ENCODE data around the gene OR2AT4.

The OR2AT4 gene

GRCh38 chr11:75072582-75072981, 24.1 kb downstream of the OR2AT4 start:
- no peak overlapping the region for H3K4me3 ChIP-seq (ENCODE audit: insufficient read depth, low read depth, low read length, poor library complexity, severe bottlenecking)
- no peaks in the 10 kb centered on the region for H3K36me3 ChIP-seq (ENCODE audit: control insufficient read depth, insufficient read depth, low read length)
- H3K27ac ChIP-seq (ENCODE audit: insufficient read depth, low read length, poor library complexity, severe bottlenecking), result no peak overlapping the region
- DNase-seq, result no peak
- no peaks in the 10 kb centered on the region for H3K9me3 ChIP-seq (ENCODE audit: control insufficient read depth, low read length)
- H3K27me3 ChIP-seq (replicated peaks; ENCODE audit: control insufficient read depth, insufficient read depth, low read length, poor library complexity, severe bottlenecking), result no peaks in the 10 kb centered on the region
- H3K4me1 ChIP-seq (ENCODE audit: control insufficient read depth, insufficient read depth, low read length, poor library complexity, severe bottlenecking), result no peaks in the 10 kb centered on the region

- Histone ChIP-seq H3K27ac (ENCODE audit: insufficient read depth, low read length, poor library complexity, severe bottlenecking) (no peak overlapping the region), H3K9me3 (ENCODE audit: control insufficient read depth, low read length) (no peaks in the 10 kb centered on the region), H3K4me1 (ENCODE audit: control insufficient read depth, insufficient read depth, low read length, poor library complexity, severe bottlenecking) (no peaks in the 10 kb centered on the region), H3K27me3 (replicated peaks; ENCODE audit: control insufficient read depth, insufficient read depth, low read length, poor library complexity, severe bottlenecking) (no peaks in the 10 kb centered on the region), H3K4me3 (ENCODE audit: insufficient read depth, low read depth, low read length, poor library complexity, severe bottlenecking) (no peak overlapping the region), H3K36me3 (ENCODE audit: control insufficient read depth, insufficient read depth, low read length) (no peaks in the 10 kb centered on the region)
- DNase-seq, result no peak
Observed at GRCh38 chr11:75069473-75069872, 27.2 kb downstream of the OR2AT4 start.

GRCh38 chr11:75068993-75069392, 27.7 kb downstream of the OR2AT4 start:
- no peak for DNase-seq
- H3K27ac ChIP-seq (ENCODE audit: insufficient read depth, low read length, poor library complexity, severe bottlenecking), result no peak overlapping the region
- H3K9me3 ChIP-seq (ENCODE audit: control insufficient read depth, low read length), result no peaks in the 10 kb centered on the region
- H3K36me3 ChIP-seq (ENCODE audit: control insufficient read depth, insufficient read depth, low read length), result no peaks in the 10 kb centered on the region
- no peaks in the 10 kb centered on the region for H3K4me1 ChIP-seq (ENCODE audit: control insufficient read depth, insufficient read depth, low read length, poor library complexity, severe bottlenecking)
- H3K4me3 ChIP-seq (ENCODE audit: insufficient read depth, low read depth, low read length, poor library complexity, severe bottlenecking), result no peak overlapping the region
- no peaks in the 10 kb centered on the region for H3K27me3 ChIP-seq (replicated peaks; ENCODE audit: control insufficient read depth, insufficient read depth, low read length, poor library complexity, severe bottlenecking)

- H3K27me3 ChIP-seq (replicated peaks; ENCODE audit: control insufficient read depth, insufficient read depth, low read length, poor library complexity, severe bottlenecking), result no peaks in the 10 kb centered on the region
Observed at GRCh38 chr11:75068559-75068958, 28.1 kb downstream of the OR2AT4 start.

GRCh38 chr11:75066061-75066460, 30.6 kb downstream of the OR2AT4 start:
- H3K4me1 ChIP-seq (ENCODE audit: control insufficient read depth, insufficient read depth, low read length, poor library complexity, severe bottlenecking), result no peaks in the 10 kb centered on the region
- H3K4me3 ChIP-seq (ENCODE audit: insufficient read depth, low read depth, low read length, poor library complexity, severe bottlenecking), result no peak overlapping the region
- H3K36me3 ChIP-seq (ENCODE audit: control insufficient read depth, insufficient read depth, low read length), result no peaks in the 10 kb centered on the region
- no peaks in the 10 kb centered on the region for H3K27me3 ChIP-seq (replicated peaks; ENCODE audit: control insufficient read depth, insufficient read depth, low read length, poor library complexity, severe bottlenecking)
- no peak overlapping the region for H3K27ac ChIP-seq (ENCODE audit: insufficient read depth, low read length, poor library complexity, severe bottlenecking)
- no peak for DNase-seq
- no peaks in the 10 kb centered on the region for H3K9me3 ChIP-seq (ENCODE audit: control insufficient read depth, low read length)

More at GRCh38 chr11:75068559-75068958, 28.1 kb downstream of the OR2AT4 start:
- no peak overlapping the region for H3K27ac ChIP-seq (ENCODE audit: insufficient read depth, low read length, poor library complexity, severe bottlenecking)
- H3K4me3 ChIP-seq (ENCODE audit: insufficient read depth, low read depth, low read length, poor library complexity, severe bottlenecking), result no peak overlapping the region
- no peak for DNase-seq
- no peaks in the 10 kb centered on the region for H3K4me1 ChIP-seq (ENCODE audit: control insufficient read depth, insufficient read depth, low read length, poor library complexity, severe bottlenecking)
- no peaks in the 10 kb centered on the region for H3K9me3 ChIP-seq (ENCODE audit: control insufficient read depth, low read length)
- H3K36me3 ChIP-seq (ENCODE audit: control insufficient read depth, insufficient read depth, low read length), result no peaks in the 10 kb centered on the region

- Histone ChIP-seq H3K27ac (ENCODE audit: insufficient read depth, low read length, poor library complexity, severe bottlenecking) (no peak overlapping the region), H3K36me3 (ENCODE audit: control insufficient read depth, insufficient read depth, low read length) (no peaks in the 10 kb centered on the region)
- DNase-seq, result no peak
Observed at GRCh38 chr11:75063741-75064314, 32.8 kb downstream of the OR2AT4 start.

GRCh38 chr11:75059299-75059698, 37.4 kb downstream of the OR2AT4 start:
- H3K4me3 ChIP-seq (ENCODE audit: insufficient read depth, low read depth, low read length, poor library complexity, severe bottlenecking), result no peak overlapping the region
- DNase-seq, result no peak
- no peaks in the 10 kb centered on the region for H3K9me3 ChIP-seq (ENCODE audit: control insufficient read depth, low read length)
- no peaks in the 10 kb centered on the region for H3K27me3 ChIP-seq (replicated peaks; ENCODE audit: control insufficient read depth, insufficient read depth, low read length, poor library complexity, severe bottlenecking)
- no peak overlapping the region for H3K27ac ChIP-seq (ENCODE audit: insufficient read depth, low read length, poor library complexity, severe bottlenecking)
- H3K36me3 ChIP-seq (ENCODE audit: control insufficient read depth, insufficient read depth, low read length), result no peaks in the 10 kb centered on the region
- H3K4me1 ChIP-seq (ENCODE audit: control insufficient read depth, insufficient read depth, low read length, poor library complexity, severe bottlenecking), result no peaks in the 10 kb centered on the region

More at GRCh38 chr11:75063741-75064314, 32.8 kb downstream of the OR2AT4 start:
- H3K4me3 ChIP-seq (ENCODE audit: insufficient read depth, low read depth, low read length, poor library complexity, severe bottlenecking), result no peak overlapping the region
- H3K9me3 ChIP-seq (ENCODE audit: control insufficient read depth, low read length), result no peaks in the 10 kb centered on the region
- H3K27me3 ChIP-seq (replicated peaks; ENCODE audit: control insufficient read depth, insufficient read depth, low read length, poor library complexity, severe bottlenecking), result no peaks in the 10 kb centered on the region
- H3K4me1 ChIP-seq (ENCODE audit: control insufficient read depth, insufficient read depth, low read length, poor library complexity, severe bottlenecking), result no peaks in the 10 kb centered on the region

- Histone ChIP-seq H3K36me3 (ENCODE audit: control insufficient read depth, insufficient read depth, low read length) (no peaks in the 10 kb centered on the region), H3K9me3 (ENCODE audit: control insufficient read depth, low read length) (peaks cover 5% of the 10 kb centered on the region), H3K4me3 (ENCODE audit: insufficient read depth, low read depth, low read length, poor library complexity, severe bottlenecking) (no peak overlapping the region), H3K27me3 (replicated peaks; ENCODE audit: control insufficient read depth, insufficient read depth, low read length, poor library complexity, severe bottlenecking) (no peaks in the 10 kb centered on the region), H3K4me1 (ENCODE audit: control insufficient read depth, insufficient read depth, low read length, poor library complexity, severe bottlenecking) (no peaks in the 10 kb centered on the region), H3K27ac (ENCODE audit: insufficient read depth, low read length, poor library complexity, severe bottlenecking) (no peak overlapping the region)
- no peak for DNase-seq
Observed at GRCh38 chr11:75056814-75057213, 39.9 kb downstream of the OR2AT4 start.

- no peak for DNase-seq
- Histone ChIP-seq H3K4me1 (ENCODE audit: control insufficient read depth, insufficient read depth, low read length, poor library complexity, severe bottlenecking) (no peaks in the 10 kb centered on the region), H3K4me3 (ENCODE audit: insufficient read depth, low read depth, low read length, poor library complexity, severe bottlenecking) (no peak overlapping the region), H3K27ac (ENCODE audit: insufficient read depth, low read length, poor library complexity, severe bottlenecking) (no peak overlapping the region), H3K36me3 (ENCODE audit: control insufficient read depth, insufficient read depth, low read length) (no peaks in the 10 kb centered on the region), H3K27me3 (replicated peaks; ENCODE audit: control insufficient read depth, insufficient read depth, low read length, poor library complexity, severe bottlenecking) (no peaks in the 10 kb centered on the region), H3K9me3 (ENCODE audit: control insufficient read depth, low read length) (peaks cover 5% of the 10 kb centered on the region)
Observed at GRCh38 chr11:75055511-75055910, 41.2 kb downstream of the OR2AT4 start.

- H3K4me3 ChIP-seq (ENCODE audit: insufficient read depth, low read depth, low read length, poor library complexity, severe bottlenecking), result no peak overlapping the region
- no peak overlapping the region for H3K27ac ChIP-seq (ENCODE audit: insufficient read depth, low read length, poor library complexity, severe bottlenecking)
- no peaks in the 10 kb centered on the region for H3K27me3 ChIP-seq (replicated peaks; ENCODE audit: control insufficient read depth, insufficient read depth, low read length, poor library complexity, severe bottlenecking)
- H3K36me3 ChIP-seq (ENCODE audit: control insufficient read depth, insufficient read depth, low read length), result no peaks in the 10 kb centered on the region
- no peaks in the 10 kb centered on the region for H3K4me1 ChIP-seq (ENCODE audit: control insufficient read depth, insufficient read depth, low read length, poor library complexity, severe bottlenecking)
- DNase-seq, result no peak
- H3K9me3 ChIP-seq (ENCODE audit: control insufficient read depth, low read length), result peaks cover 5% of the 10 kb centered on the region
Observed at GRCh38 chr11:75052457-75052856, 44.2 kb downstream of the OR2AT4 start.
